ENCODE measurements around the gene SETD4. TPM values are rescaled to one million over a fixed set of nuclear protein-coding genes. Genes with fewer than 3 reads are reported as not detected.
A peak's percentile ranks its signal among the peaks of the same experiment; 100 is the strongest.

SETD4 gene
- total and polyA plus RNA-seq, 2 donors (not counting 1 experiment from before 2014, with no cell fraction given), result 10.7 to 17.2 TPM

DNA sequence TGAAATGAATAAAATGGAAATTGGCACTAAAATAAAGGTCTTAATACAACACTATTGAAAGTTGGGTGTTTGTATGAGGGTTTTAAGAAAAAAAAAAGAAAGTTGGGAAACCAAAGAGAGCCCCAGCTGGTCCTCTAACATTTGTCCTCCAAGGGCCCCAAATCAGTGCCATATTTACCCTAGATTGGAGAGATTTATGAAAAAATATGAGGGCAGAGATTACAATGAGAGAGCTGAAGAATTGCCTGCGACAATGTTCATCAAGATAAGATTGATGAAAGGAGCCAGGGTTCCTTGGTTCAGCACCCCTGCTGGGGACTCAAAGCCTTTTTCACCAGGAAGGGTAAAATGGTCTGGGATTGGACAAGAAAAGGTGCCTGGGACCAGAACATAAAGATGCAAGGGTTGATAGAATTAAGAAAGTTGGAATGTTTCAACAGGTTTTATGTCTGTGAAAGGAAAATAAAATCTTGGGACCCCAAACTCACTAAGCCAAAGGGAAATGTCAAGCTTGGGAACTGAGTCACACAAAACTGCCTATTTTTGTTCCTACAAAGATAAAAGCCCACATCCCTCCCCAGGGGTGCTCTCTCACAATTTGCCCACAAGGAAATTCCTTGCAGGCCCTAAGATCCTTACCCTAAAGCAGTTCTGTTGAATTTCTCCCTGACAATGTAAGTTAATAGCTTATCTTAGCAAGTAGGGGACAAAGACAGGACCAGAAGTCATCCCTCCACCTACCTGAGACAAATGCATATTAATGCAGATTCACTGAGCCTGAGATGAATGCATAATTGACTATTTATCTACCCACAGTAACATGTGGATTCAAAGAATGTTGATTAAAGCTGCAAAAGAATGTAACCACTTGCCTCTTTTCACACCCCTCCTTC, 36.3 kb upstream of the SETD4 start:
- peak in 1 of 2 donors; percentile 27 for DNase-seq (ENCODE audit: low read depth in 2 of 2)
- TF ChIP-seq, protein P1, sequence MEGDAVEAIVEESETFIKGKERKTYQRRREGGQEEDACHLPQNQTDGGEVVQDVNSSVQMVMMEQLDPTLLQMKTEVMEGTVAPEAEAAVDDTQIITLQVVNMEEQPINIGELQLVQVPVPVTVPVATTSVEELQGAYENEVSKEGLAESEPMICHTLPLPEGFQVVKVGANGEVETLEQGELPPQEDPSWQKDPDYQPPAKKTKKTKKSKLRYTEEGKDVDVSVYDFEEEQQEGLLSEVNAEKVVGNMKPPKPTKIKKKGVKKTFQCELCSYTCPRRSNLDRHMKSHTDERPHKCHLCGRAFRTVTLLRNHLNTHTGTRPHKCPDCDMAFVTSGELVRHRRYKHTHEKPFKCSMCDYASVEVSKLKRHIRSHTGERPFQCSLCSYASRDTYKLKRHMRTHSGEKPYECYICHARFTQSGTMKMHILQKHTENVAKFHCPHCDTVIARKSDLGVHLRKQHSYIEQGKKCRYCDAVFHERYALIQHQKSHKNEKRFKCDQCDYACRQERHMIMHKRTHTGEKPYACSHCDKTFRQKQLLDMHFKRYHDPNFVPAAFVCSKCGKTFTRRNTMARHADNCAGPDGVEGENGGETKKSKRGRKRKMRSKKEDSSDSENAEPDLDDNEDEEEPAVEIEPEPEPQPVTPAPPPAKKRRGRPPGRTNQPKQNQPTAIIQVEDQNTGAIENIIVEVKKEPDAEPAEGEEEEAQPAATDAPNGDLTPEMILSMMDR (conservative IDR thresholded peaks at IDR 0.05 in 1 of 2, IDR thresholded peaks at IDR 0.05 in 1 of 2; ENCODE audit: low read depth in 1 of 2, low read length in 2 of 2), result no peak
- no peak for TF ChIP-seq EZH2 (IDR thresholded peaks at IDR 0.05; ENCODE audit: low read length, missing control alignments)
- no peaks in the 10 kb centered on the region for H3K4me1 ChIP-seq (ENCODE audit: control insufficient read depth, extremely low read depth, insufficient read depth, low read length)
- no peaks in the 10 kb centered on the region for H3K79me2 ChIP-seq (ENCODE audit: control insufficient read depth, insufficient read depth, low read length)
- no peaks in the 10 kb centered on the region for H4K20me1 ChIP-seq (ENCODE audit: control insufficient read depth, extremely low read depth, insufficient read depth, low read length)
- no peaks in the 10 kb centered on the region for H3K27me3 ChIP-seq (ENCODE audit: control insufficient read depth, insufficient read depth, low read length)
- no peaks in the 10 kb centered on the region for H3K36me3 ChIP-seq (ENCODE audit: control insufficient read depth, insufficient read depth, low read length)
- no peak overlapping the region for H3K27ac ChIP-seq (ENCODE audit: insufficient read depth, low read length)
- no peaks in the 10 kb centered on the region for H3K9me3 ChIP-seq (ENCODE audit: control insufficient read depth, insufficient read depth, low read depth, low read length)
- no peak overlapping the region for H3K9ac ChIP-seq (ENCODE audit: insufficient read depth, low read length)
- no peak overlapping the region for H2AFZ ChIP-seq (ENCODE audit: low read length)
- H3K4me2 ChIP-seq (ENCODE audit: extremely low read depth, insufficient read depth, low read length), result no peak overlapping the region
- no peak overlapping the region for H3K4me3 ChIP-seq (replicated peaks in 1 of 4; ENCODE audit: control extremely low read depth in 1 of 4, insufficient read depth in 1 of 4, low read depth in 3 of 4, low read length in 4 of 4)

DNA sequence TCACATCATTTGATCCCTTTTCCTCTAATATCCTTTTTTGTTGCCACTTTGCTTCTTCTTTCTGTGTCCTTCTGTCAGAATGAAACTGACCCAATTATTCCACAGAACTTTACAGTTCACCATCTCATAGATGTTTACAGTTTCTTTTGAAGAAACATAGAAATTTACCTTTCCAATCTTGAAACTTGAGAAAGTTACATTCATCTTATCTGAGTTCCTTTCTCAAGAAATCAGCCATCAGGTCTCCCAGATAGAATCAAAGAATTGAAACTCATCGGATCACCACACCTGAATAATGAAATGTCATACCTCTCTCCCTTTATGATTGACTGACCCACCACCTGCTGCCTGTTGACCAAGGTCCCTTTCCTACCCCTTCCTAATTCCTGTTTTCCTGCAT, 33.2 kb upstream of the SETD4 start:
- Histone ChIP-seq H3K36me3 (ENCODE audit: control insufficient read depth, insufficient read depth, low read length) (no peaks in the 10 kb centered on the region), H4K20me1 (ENCODE audit: control insufficient read depth, extremely low read depth, insufficient read depth, low read length) (no peaks in the 10 kb centered on the region), H3K4me1 (ENCODE audit: control insufficient read depth, extremely low read depth, insufficient read depth, low read length) (no peaks in the 10 kb centered on the region), H3K9me3 (ENCODE audit: control insufficient read depth, insufficient read depth, low read depth, low read length) (no peaks in the 10 kb centered on the region), H2AFZ (ENCODE audit: low read length) (no peak overlapping the region), H3K27ac (ENCODE audit: insufficient read depth, low read length) (no peak overlapping the region), H3K27me3 (ENCODE audit: control insufficient read depth, insufficient read depth, low read length) (no peaks in the 10 kb centered on the region), H3K79me2 (ENCODE audit: control insufficient read depth, insufficient read depth, low read length) (no peaks in the 10 kb centered on the region), H3K4me3 (replicated peaks in 1 of 4; ENCODE audit: control extremely low read depth in 1 of 4, insufficient read depth in 1 of 4, low read depth in 3 of 4, low read length in 4 of 4) (no peak overlapping the region), H3K4me2 (ENCODE audit: extremely low read depth, insufficient read depth, low read length) (no peak overlapping the region), H3K9ac (ENCODE audit: insufficient read depth, low read length) (no peak overlapping the region)
- no peak for TF ChIP-seq EZH2 (IDR thresholded peaks at IDR 0.05; ENCODE audit: low read length, missing control alignments)
- no peak for DNase-seq (ENCODE audit: low read depth in 2 of 2)

DNA sequence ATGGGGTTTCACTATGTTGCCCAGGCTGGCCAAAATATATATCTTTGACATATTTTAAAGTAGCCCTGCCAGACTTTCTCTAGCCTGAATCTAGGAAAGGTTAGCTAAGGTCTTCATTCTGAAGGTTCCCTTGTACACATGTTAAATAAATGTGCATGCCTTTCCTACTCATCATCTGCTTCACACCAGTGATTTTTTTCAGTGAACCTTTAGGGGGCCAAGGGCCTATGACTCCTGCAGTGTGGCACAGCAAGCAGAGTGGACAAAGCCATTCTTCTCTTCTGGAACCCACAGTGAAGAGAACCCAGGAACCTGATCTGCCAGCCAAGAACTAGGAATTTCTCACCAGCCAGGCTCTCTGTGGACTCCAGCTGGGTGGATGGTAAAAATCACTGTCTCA, 32.4 kb upstream of the SETD4 start:
- Histone ChIP-seq H3K27ac (ENCODE audit: insufficient read depth, low read length) (no peak overlapping the region), H3K27me3 (ENCODE audit: control insufficient read depth, insufficient read depth, low read length) (no peaks in the 10 kb centered on the region), H2AFZ (ENCODE audit: low read length) (no peak overlapping the region), H3K4me1 (ENCODE audit: control insufficient read depth, extremely low read depth, insufficient read depth, low read length) (no peaks in the 10 kb centered on the region), H3K36me3 (ENCODE audit: control insufficient read depth, insufficient read depth, low read length) (no peaks in the 10 kb centered on the region), H3K4me3 (replicated peaks in 1 of 4; ENCODE audit: control extremely low read depth in 1 of 4, insufficient read depth in 1 of 4, low read depth in 3 of 4, low read length in 4 of 4) (no peak overlapping the region), H3K79me2 (ENCODE audit: control insufficient read depth, insufficient read depth, low read length) (no peaks in the 10 kb centered on the region), H3K9me3 (ENCODE audit: control insufficient read depth, insufficient read depth, low read depth, low read length) (no peaks in the 10 kb centered on the region), H4K20me1 (ENCODE audit: control insufficient read depth, extremely low read depth, insufficient read depth, low read length) (no peaks in the 10 kb centered on the region), H3K4me2 (ENCODE audit: extremely low read depth, insufficient read depth, low read length) (no peak overlapping the region), H3K9ac (ENCODE audit: insufficient read depth, low read length) (no peak overlapping the region)
- DNase-seq (ENCODE audit: low read depth in 2 of 2), result no peak
- TF ChIP-seq EZH2 (IDR thresholded peaks at IDR 0.05; ENCODE audit: low read length, missing control alignments), result no peak
- TF ChIP-seq, protein P1 (conservative IDR thresholded peaks at IDR 0.05 in 1 of 2, IDR thresholded peaks at IDR 0.05 in 1 of 2; ENCODE audit: low read depth in 1 of 2, low read length in 2 of 2), result no peak
